Fibroblast of skin of right quadriceps (primary cell): ENCODE results near the gene ABCB1.

ENCODE experiments used
- DNase-seq: peaks from one replicate; pipeline ENCODE4 v3.0.0-alpha.2; 2013

ABCB1 gene

GRCh38 chr7:87600130-87601124 lies at the start of gene ABCB1:
Gene ABCB1 (minus strand): TSS chr7:87600884. CDS start chr7:87600184, 700 bp downstream.
- DNase-seq, result peak; percentile 19

DNA sequence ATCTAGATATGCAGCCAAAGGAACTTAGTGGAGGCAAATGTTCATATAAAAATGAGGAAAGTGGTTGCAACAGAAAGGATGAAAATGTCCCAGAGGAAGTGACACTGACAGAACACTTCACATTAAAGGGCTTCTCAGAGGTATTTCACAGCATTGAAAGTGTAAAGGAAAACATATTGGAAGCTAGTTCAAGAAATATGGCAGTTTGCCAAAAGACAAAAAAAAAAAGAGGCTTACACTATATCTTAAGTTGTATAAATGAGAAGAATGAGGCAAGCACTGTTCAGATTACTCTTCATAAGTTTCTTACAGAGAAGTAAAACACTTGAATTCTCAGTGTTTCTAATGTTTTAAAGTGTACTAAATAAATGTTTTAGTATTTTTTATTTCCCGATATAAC lies 47.6 kb upstream of the ABCB1 start:
- no peak for DNase-seq

DNA sequence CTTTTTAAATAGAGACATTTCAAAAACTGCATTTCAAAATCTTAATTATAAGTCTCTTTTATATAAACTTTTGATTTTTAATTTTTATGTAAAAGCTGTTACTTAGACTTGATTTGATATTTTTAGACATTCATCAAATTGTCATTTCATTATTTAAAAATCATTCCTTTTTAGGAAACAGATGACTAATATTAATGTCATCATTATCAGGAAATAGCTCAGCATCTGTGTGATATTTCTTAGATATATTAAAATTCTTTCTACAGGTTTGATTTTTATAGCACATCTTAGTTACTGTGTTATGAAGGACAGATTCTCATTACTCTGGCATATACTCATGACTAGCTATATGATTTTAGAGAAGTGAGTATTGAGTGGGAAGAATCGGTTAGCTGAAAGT lies 44.8 kb upstream of the ABCB1 start:
- no peak for DNase-seq

GRCh38 chr7:87635921-87636320 lies 35.2 kb upstream of the ABCB1 start:
- DNase-seq, result no peak

- no peak for DNase-seq
Measured at GRCh38 chr7:87628780-87629569, 28.3 kb upstream of the ABCB1 start.

- DNase-seq, result no peak
Measured at GRCh38 chr7:87627634-87627994, 26.9 kb upstream of the ABCB1 start.

DNA sequence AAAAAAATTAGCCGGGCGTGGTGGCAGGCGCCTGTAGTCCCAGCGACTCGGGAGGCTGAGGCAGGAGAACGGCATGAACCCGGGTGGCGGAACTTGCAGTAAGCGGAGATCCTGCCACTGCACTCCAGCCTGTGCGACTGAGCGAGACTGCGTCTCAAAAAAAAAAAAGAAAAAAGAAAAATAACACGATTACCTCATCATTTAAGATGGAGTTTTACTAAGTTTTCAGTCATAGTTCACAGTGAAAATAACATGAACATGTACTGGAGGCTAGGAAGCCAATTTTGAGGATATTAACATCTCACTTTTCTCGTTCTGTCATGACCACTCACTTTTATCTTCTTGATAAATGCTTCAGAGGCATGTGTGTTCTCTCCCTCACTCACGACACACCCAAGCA lies 24.4 kb upstream of the ABCB1 start:
- DNase-seq, result no peak

DNA sequence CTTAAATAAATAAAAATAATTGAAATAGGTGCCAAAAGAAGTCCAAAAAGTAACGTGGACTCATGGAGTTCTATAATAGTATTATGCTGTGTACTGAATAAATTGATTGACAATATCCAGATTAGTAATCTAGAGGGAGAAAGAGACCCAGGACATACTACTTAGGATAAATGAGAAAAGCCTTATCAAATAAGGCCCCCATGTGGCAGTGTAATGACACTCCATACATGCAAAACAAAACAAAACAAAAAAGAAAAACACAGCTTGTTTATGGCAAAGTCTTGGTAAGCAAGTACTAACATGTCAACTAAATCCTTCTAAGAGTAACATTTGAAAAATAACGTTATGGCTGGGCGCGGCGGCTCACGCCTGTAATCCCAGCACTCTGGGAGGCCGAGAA lies 23.9 kb upstream of the ABCB1 start:
- no peak for DNase-seq

- DNase-seq, result no peak
Measured at GRCh38 chr7:87615197-87615596, 14.5 kb upstream of the ABCB1 start.

- DNase-seq, result no peak
Measured at GRCh38 chr7:87609916-87610315, 9.2 kb upstream of the ABCB1 start.

DNA sequence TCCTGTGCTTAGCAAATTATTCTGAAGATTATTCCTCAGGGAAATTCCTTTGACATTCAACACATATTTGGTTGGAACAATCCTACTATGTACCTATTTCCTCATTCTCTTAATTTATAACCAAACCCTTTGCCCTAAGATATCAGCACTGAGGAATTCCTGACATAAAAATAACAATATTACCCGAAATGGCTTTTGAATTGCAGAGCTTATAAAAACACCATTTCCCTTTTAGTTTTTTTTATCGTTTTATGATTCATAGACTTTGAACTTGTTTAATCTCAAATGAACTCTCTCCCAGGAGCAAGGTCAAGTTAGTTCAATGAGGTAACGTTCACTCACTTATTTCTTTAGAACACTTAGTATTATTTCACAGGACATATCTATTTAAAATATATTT lies 7.7 kb upstream of the ABCB1 start:
- DNase-seq, result no peak

DNA sequence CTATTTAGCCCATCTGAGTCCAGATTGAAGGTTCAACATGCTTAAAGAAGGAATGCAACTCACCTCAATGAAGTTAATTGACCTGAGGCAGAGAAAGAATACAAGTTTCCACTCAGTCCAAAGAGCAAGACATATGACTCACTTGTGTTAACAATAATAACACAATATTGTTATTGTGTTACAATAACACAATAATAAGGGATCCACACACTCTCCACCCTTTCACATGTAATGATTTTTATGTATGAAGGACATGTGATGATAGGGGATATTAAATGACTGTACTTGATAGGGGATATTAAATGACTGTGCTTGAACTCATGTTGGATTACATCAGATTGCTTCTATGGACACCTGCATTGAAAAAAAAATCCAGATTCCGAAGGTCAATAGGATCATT lies 3.6 kb upstream of the ABCB1 start:
- no peak for DNase-seq

GRCh38 chr7:87599336-87599735 lies 1.3 kb downstream of the ABCB1 start:
- DNase-seq, result no peak

- no peak for DNase-seq
Measured at GRCh38 chr7:87598234-87599009, 2.3 kb downstream of the ABCB1 start.

GRCh38 chr7:87596696-87597095 lies 4.0 kb downstream of the ABCB1 start:
- no peak for DNase-seq

GRCh38 chr7:87596136-87596535 lies 4.5 kb downstream of the ABCB1 start:
- DNase-seq, result no peak

DNA sequence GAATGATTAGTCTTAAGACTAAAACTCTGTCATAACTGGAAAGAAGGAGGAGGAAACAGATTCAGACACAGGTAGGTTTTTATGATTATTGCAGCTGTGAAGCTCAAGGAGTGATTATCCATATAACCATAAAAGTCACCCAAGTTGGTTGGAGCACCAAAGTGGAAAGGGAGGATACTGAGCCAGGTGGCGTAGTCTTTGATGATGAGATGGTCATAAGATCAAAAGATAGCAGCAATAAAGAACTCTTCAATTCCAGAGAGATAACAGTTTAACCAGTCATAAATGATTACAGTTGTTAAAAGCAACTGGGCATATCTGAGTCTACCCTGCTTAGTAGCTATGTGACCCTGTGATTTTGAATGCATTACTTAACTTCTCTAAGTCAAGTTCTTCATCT lies 8.4 kb downstream of the ABCB1 start:
- no peak for DNase-seq

DNA sequence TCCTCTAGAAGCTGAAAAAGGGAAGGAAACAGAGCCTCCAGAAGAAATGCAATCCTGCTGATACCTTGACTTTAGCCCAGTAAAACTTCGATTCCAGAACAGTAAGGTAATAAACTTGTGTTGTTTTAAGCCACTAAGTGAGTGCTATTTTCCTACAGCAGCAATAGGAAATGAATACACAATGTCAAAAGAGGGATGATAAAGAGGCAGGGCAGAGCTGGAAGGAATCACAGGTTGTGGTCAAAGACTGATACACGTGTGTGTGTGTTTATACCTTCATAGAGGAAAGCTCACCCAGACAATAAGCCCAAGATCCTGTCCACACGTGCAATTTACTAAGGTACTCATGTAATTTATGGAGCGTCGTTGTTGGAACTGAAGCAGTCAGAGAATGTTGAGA lies 9.5 kb downstream of the ABCB1 start:
- DNase-seq, result no peak

DNA sequence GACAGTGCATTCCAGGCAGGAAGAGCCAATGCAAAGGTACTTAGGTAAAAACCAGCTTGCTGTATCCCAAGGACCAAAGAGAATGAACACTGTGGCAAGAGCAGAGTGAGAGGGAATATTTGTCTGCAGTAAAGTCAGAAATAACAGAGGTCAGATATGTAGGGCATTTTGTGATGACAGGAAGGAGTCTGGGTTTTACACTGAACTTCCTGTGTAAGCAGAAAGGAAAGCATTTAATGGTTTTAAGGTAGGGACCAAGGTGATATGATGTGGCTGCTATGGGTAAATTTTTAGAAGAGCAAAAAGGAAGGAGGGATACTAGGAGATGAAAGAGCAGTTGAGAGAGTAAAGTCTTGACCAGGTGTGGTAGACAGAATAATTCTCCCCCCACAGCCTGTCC lies 10.1 kb downstream of the ABCB1 start:
- no peak for DNase-seq

DNA sequence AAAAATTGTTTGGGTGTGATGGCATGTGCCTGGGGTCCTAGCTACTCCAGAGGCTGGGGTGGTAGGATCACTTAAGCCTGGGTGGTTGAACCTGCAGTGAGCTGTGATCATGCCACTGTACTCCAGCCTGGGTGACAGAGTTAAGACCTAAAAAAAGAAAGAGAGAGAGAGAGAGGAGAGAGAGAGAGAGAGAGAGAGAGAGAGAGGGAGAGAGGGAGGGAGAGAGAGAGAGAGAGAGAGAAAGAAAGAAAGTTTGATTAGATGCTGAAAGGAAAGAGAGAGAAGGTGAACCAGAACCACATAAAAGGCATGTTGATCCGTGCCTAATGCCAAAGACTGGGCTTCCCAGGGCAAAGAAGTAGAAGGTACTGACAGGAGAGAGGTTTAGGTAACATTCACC lies 11.1 kb downstream of the ABCB1 start:
- DNase-seq, result no peak

DNA sequence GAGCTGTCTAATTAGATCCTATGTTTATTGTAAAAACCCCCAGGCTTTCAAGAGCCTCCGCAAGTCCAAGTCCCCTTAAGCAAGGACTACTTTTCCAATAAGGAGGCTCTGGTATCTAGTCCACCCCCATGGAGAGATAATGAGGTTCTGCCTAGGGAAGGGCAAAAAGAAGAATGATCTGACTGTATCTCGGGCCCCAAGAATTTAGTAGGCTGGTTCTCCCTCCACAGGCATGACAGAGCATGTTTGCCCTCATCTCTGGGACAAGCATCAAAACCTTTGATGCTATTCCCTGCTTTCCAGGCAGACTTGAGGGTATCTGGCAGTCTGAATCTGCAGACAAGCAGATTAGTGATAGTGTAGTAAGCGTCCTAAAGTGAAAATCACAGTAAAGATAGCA lies 19.0 kb downstream of the ABCB1 start:
- DNase-seq, result no peak

DNA sequence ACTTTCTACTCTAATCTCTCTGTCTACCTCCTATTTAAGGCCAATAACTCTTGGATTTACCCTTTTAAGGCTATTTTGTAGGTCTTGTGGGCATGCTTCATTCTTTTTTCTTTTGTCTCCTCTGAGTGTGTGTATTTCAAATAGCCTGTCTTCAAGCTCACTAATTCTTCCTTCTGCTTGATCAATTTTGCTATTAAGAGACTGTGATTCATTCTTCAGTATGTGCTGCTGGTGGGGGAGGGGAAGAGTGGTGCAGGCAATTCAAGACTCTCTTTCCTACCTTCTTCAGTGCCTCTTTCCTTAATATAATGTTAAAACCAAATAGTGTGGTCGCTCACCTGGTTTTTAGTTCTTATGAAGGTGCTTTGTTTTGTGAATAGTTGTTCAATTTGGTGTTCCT lies 20.0 kb downstream of the ABCB1 start:
- DNase-seq, result no peak

- DNase-seq, result peak; percentile 13
Measured at GRCh38 chr7:87575521-87575920, 25.2 kb downstream of the ABCB1 start.
